Mesendoderm (in vitro differentiated cells): ENCODE results near the gene CNGA1.

Experiments used
- DNase-seq: peaks from one replicate; pipeline ENCODE4 v3.0.0; 2013
- H2AK5ac ChIP-seq: 2 replicates; pipeline ENCODE4 v1.6.1; 2013; ENCODE audit warnings: low read length, inconsistent platforms
- H2BK120ac ChIP-seq: 2 replicates; pipeline ENCODE4 v1.6.1; 2013; ENCODE audit warnings: low read depth, mild to moderate bottlenecking, low read length, moderate library complexity, mixed read lengths
- H2BK15ac ChIP-seq: replicated peaks from 2 replicates; pipeline ENCODE4 v1.6.1; 2013; ENCODE audit warnings: low read depth, mild to moderate bottlenecking, moderate library complexity
- H2BK5ac ChIP-seq: 2 replicates; pipeline ENCODE4 v1.6.1; 2013; ENCODE audit warnings: low read length, inconsistent platforms
- H3K18ac ChIP-seq: 2 replicates; pipeline ENCODE4 v1.6.1; 2013; ENCODE audit warnings: mild to moderate bottlenecking, low read length, mixed read lengths
- H3K23ac ChIP-seq: one replicate; pipeline ENCODE4 v1.6.1; 2013; ENCODE audit warnings: low read length
- H3K27ac ChIP-seq: 2 replicates; pipeline ENCODE4 v1.5.1; 2013; ENCODE audit warnings: low read depth, mild to moderate bottlenecking, inconsistent platforms, low read length, moderate library complexity
- H3K27me3 ChIP-seq: 2 replicates; pipeline ENCODE4 v1.6.1; 2013; ENCODE audit warnings: low read length, control low read depth, mild to moderate bottlenecking, inconsistent platforms; ENCODE audit not compliant: insufficient read depth, poor library complexity
- H3K36me3 ChIP-seq: 2 replicates; pipeline ENCODE4 v1.6.1; 2013; ENCODE audit warnings: low read length, inconsistent platforms; ENCODE audit not compliant: control insufficient read depth, insufficient read depth
- H3K4ac ChIP-seq: one replicate; pipeline ENCODE4 v1.6.1; 2013; ENCODE audit warnings: low read depth, mild to moderate bottlenecking, low read length, moderate library complexity
- H3K4me1 ChIP-seq: 2 replicates; pipeline ENCODE4 v1.6.1; 2013; ENCODE audit warnings: low read depth, low read length, inconsistent platforms; ENCODE audit not compliant: control insufficient read depth
- H3K4me2 ChIP-seq: 2 replicates; pipeline ENCODE4 v1.6.1; 2013; ENCODE audit warnings: low read length
- H3K4me3 ChIP-seq: 2 replicates; pipeline ENCODE4 v1.5.1; 2013; ENCODE audit warnings: mild to moderate bottlenecking, low read length
- H3K56ac ChIP-seq: one replicate; pipeline ENCODE4 v1.6.1; 2013; ENCODE audit warnings: low read length
- H3K79me1 ChIP-seq: 2 replicates; pipeline ENCODE4 v1.6.1; 2013; ENCODE audit warnings: low read length, inconsistent platforms
- H3K79me2 ChIP-seq: 2 replicates; pipeline ENCODE4 v1.6.1; 2013; ENCODE audit warnings: mild to moderate bottlenecking, low read length; ENCODE audit not compliant: control insufficient read depth, insufficient read depth
- H3K9ac ChIP-seq: 2 replicates; pipeline ENCODE4 v1.6.1; 2013; ENCODE audit warnings: low read length, inconsistent platforms
- H4K5ac ChIP-seq: one replicate; pipeline ENCODE4 v1.6.1; 2013; ENCODE audit warnings: low read length
- H4K8ac ChIP-seq: one replicate; pipeline ENCODE4 v1.6.1; 2013; ENCODE audit warnings: low read depth, mild to moderate bottlenecking, control low read depth, low read length, moderate library complexity
- WGBS: extraction: QIAGEN DNeasy Blood & Tissue Kit; methylation state at CpG from one replicate; pipeline ENCODE4 v1.1.7; 2013; ENCODE audit warnings: low lambda C conversion rate, missing lambda C conversion rate; ENCODE audit not compliant: insufficient coverage; ENCODE audit errors: extremely low coverage; 5-methylcytosine and 5-hydroxymethylcytosine counted together

Gene CNGA1

DNA sequence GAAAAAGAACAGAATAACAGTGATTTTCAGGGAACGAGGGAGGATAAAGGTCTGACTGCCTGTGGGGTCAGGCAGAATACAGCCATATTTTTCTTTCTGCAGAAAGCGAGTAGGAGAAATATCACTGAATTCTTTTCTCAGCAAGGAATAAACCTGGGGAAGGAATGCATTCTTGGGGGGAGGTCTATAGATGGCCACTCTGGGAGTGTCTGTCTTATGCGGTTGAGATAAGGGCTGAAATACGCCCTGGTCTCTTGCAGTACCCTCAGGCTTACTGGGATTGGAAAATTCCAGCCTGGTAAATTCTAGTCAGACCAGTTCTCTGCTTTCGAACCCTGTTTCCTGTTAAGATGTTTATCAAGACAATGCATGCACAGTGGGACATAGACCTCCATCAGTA lies 26.3 kb downstream of the CNGA1 start:
- no CpG with 5 or more reads among the region's 5 CpGs for WGBS
- no peaks in the 10 kb centered on the region for H3K4me1 ChIP-seq
- H3K4me2 ChIP-seq, result no peak overlapping the region
- H3K9ac ChIP-seq, result no peak overlapping the region
- no peaks in the 10 kb centered on the region for H3K79me1 ChIP-seq
- no peak overlapping the region for H3K4me3 ChIP-seq
- H3K79me2 ChIP-seq, result no peaks in the 10 kb centered on the region
- no peak overlapping the region for H3K4ac ChIP-seq
- no peak overlapping the region for H2BK5ac ChIP-seq
- no peak overlapping the region for H4K8ac ChIP-seq
- peak; percentile 43 for DNase-seq
- H3K23ac ChIP-seq, result no peak overlapping the region
- H2AK5ac ChIP-seq, result no peak overlapping the region
- no peaks in the 10 kb centered on the region for H3K27me3 ChIP-seq
- H3K36me3 ChIP-seq, result no peaks in the 10 kb centered on the region
- no peak overlapping the region for H3K27ac ChIP-seq
- no peak overlapping the region for H4K5ac ChIP-seq
- no peak overlapping the region for H2BK120ac ChIP-seq
- no peak overlapping the region for H3K56ac ChIP-seq
- no peak overlapping the region for H3K18ac ChIP-seq
- no peak overlapping the region for H2BK15ac ChIP-seq

DNA sequence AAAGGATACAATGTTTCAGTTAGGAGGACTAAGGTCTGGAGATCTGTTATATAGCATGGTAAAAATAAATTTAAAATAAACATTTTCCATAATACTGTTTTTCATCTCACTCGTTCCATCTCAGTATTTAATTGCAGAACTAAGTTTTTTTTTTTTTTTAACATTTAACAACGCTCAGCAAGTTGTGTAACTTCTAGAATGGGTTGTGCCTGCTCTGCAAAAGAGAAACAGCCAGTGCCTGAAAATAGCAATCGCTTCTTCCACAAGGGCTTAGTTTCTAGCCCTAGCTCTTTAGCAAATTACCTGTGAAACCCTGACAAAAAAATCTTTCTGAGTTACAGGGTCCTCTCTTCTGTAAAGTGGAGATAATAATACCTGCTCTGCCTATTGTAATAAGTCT lies 41.9 kb downstream of the CNGA1 start:
- Histone ChIP-seq H2AK5ac (no peak overlapping the region), H3K18ac (no peak overlapping the region), H3K23ac (no peak overlapping the region), H2BK5ac (no peak overlapping the region), H2BK15ac (no peak overlapping the region), H3K4me1 (no peaks in the 10 kb centered on the region), H3K27ac (no peak overlapping the region), H3K79me2 (no peaks in the 10 kb centered on the region), H3K27me3 (no peaks in the 10 kb centered on the region), H3K4me2 (no peak overlapping the region), H3K79me1 (no peaks in the 10 kb centered on the region), H3K4ac (no peak overlapping the region), H4K5ac (no peak overlapping the region), H3K4me3 (no peak overlapping the region), H3K9ac (no peak overlapping the region), H3K56ac (no peak overlapping the region), H3K36me3 (no peaks in the 10 kb centered on the region), H4K8ac (no peak overlapping the region), H2BK120ac (no peak overlapping the region)
- no peak for DNase-seq
- WGBS, result no CpG with 5 or more reads among the region's 3 CpGs

DNA sequence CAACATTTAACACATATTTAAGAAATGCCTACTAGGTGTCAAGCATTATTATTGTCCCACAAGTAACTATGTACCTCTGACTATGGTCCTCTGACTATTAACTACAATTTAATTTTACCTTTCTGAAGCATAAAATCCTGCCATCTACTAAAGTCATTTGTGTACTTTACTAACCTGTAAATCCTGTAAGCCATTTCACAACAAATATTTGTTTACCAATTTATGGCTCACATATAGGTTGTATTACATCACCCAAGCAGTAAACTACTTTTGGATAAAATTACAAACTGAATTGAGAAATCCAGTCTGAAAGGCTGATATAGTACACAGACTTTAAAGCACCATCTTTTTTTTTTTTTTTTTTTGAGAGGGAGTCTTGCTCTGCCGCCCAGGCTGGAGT lies 43.8 kb downstream of the CNGA1 start:
- no peak overlapping the region for H4K8ac ChIP-seq
- no peak overlapping the region for H3K56ac ChIP-seq
- WGBS, result no CpG with 5 or more reads among the region's 1 CpG
- no peaks in the 10 kb centered on the region for H3K79me2 ChIP-seq
- H3K9ac ChIP-seq, result no peak overlapping the region
- no peak overlapping the region for H3K4me2 ChIP-seq
- H2BK15ac ChIP-seq, result no peak overlapping the region
- H3K4ac ChIP-seq, result no peak overlapping the region
- H3K23ac ChIP-seq, result no peak overlapping the region
- H2AK5ac ChIP-seq, result no peak overlapping the region
- H3K27ac ChIP-seq, result no peak overlapping the region
- H3K18ac ChIP-seq, result no peak overlapping the region
- no peak overlapping the region for H2BK5ac ChIP-seq
- H4K5ac ChIP-seq, result no peak overlapping the region
- H3K27me3 ChIP-seq, result no peaks in the 10 kb centered on the region
- no peaks in the 10 kb centered on the region for H3K79me1 ChIP-seq
- H3K4me3 ChIP-seq, result no peak overlapping the region
- DNase-seq, result no peak
- no peaks in the 10 kb centered on the region for H3K4me1 ChIP-seq
- H3K36me3 ChIP-seq, result no peaks in the 10 kb centered on the region
- H2BK120ac ChIP-seq, result no peak overlapping the region

DNA sequence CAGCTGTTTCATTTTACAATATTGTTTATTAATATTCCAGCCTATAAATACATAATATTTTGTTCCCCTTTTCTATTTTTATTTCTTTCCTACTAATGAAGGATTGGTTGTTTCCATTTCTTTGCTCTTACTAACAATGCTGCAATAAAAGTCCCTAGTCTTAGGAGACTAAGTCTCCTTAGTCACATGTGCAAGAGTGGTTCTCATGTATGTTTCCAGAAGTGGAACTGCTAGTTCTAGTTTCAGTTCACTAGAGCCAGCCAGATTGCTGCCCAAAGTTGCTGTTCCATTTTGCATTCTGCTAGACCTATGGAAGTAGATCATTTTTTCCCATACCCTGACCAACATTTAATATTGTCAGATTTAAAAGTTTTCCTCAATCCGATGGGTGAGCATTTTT lies 44.3 kb downstream of the CNGA1 start:
- Histone ChIP-seq H3K4me3 (no peak overlapping the region), H3K4ac (no peak overlapping the region), H3K79me1 (no peaks in the 10 kb centered on the region), H3K79me2 (no peaks in the 10 kb centered on the region), H3K27ac (no peak overlapping the region), H4K8ac (no peak overlapping the region), H3K56ac (no peak overlapping the region), H3K4me2 (no peak overlapping the region), H3K27me3 (no peaks in the 10 kb centered on the region), H3K23ac (no peak overlapping the region), H2BK15ac (no peak overlapping the region), H3K9ac (no peak overlapping the region), H2AK5ac (no peak overlapping the region), H2BK5ac (no peak overlapping the region), H3K36me3 (no peaks in the 10 kb centered on the region), H3K18ac (no peak overlapping the region), H3K4me1 (no peaks in the 10 kb centered on the region), H4K5ac (no peak overlapping the region), H2BK120ac (no peak overlapping the region)
- DNase-seq, result no peak
- no CpG with 5 or more reads among the region's 1 CpG for WGBS

DNA sequence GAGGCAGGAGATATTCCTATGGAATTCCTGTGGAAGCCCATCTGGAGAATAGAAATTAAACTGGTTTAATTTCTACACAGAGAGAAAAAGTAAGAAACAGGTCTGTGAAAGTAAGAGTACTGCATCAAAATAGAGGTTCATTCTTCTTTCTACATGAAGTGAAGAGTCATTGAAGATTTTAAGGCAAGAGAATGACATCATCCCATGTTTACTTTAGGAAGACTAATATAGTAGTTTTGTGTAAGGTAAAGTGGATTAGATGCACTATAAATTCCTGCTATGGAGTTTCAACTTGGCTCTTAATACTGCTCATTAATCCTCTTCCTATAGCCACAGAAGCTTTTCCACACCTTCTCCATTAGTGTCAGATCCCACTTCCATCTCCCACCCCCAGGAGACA lies 47.6 kb downstream of the CNGA1 start:
- H4K8ac ChIP-seq, result no peak overlapping the region
- no peak overlapping the region for H2BK5ac ChIP-seq
- no peak overlapping the region for H2AK5ac ChIP-seq
- no peak overlapping the region for H4K5ac ChIP-seq
- no peak overlapping the region for H3K4ac ChIP-seq
- H3K23ac ChIP-seq, result no peak overlapping the region
- H3K9ac ChIP-seq, result no peak overlapping the region
- H3K56ac ChIP-seq, result no peak overlapping the region
- H2BK15ac ChIP-seq, result no peak overlapping the region
- H3K27me3 ChIP-seq, result no peaks in the 10 kb centered on the region
- H3K79me2 ChIP-seq, result no peaks in the 10 kb centered on the region
- DNase-seq, result no peak
- H3K36me3 ChIP-seq, result no peaks in the 10 kb centered on the region
- no peak overlapping the region for H3K4me3 ChIP-seq
- H2BK120ac ChIP-seq, result no peak overlapping the region
- no peak overlapping the region for H3K4me2 ChIP-seq
- no peak overlapping the region for H3K18ac ChIP-seq
- no peaks in the 10 kb centered on the region for H3K79me1 ChIP-seq
- no peak overlapping the region for H3K27ac ChIP-seq
- H3K4me1 ChIP-seq, result no peaks in the 10 kb centered on the region

DNA sequence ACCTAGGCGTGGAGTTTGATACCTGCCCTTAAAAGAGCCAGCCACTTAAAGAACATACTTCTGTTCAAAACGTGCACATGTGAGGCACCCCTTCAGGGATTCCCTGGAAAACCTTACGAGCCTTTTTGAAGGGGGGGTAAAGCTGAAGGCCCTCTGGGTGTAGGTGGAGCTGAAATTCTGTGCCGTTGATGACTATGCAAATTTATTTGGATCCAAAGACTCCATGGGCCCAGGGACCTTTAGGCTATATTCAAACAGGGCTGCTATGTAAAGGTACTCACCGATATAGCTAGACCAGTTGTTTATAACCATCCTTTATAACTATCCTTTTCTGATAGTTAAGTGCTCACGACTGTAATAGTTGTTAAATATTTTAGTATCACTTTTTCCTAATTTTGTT lies 61.8 kb downstream of the CNGA1 start:
- Histone ChIP-seq H3K79me1 (no peaks in the 10 kb centered on the region), H3K79me2 (no peaks in the 10 kb centered on the region), H3K27me3 (no peaks in the 10 kb centered on the region), H2BK5ac (no peak overlapping the region), H2BK15ac (no peak overlapping the region), H3K4me3 (no peak overlapping the region), H3K4ac (no peak overlapping the region), H3K18ac (no peak overlapping the region), H3K36me3 (no peaks in the 10 kb centered on the region), H3K9ac (no peak overlapping the region), H4K5ac (no peak overlapping the region), H2AK5ac (no peak overlapping the region), H3K23ac (no peak overlapping the region), H3K27ac (no peak overlapping the region), H3K4me1 (no peaks in the 10 kb centered on the region), H4K8ac (no peak overlapping the region), H3K4me2 (no peak overlapping the region), H3K56ac (no peak overlapping the region), H2BK120ac (no peak overlapping the region)
- DNase-seq, result no peak
- no CpG with 5 or more reads among the region's 6 CpGs for WGBS
